ENCODE results near the gene MRPL10. TPM values are rescaled to one million over a fixed set of nuclear protein-coding genes. Genes with fewer than 3 reads are reported as not detected.
A peak's percentile ranks its signal among the peaks of the same experiment; 100 is the strongest.
"Not testable (repeated sequence)": the region's sequence is repeated elsewhere in the genome, so short reads cannot be mapped to it uniquely, and the experiment has no call there.

Gene MRPL10
- total RNA-seq, 1 donor from 2014 or later: 59.7 TPM

DNA sequence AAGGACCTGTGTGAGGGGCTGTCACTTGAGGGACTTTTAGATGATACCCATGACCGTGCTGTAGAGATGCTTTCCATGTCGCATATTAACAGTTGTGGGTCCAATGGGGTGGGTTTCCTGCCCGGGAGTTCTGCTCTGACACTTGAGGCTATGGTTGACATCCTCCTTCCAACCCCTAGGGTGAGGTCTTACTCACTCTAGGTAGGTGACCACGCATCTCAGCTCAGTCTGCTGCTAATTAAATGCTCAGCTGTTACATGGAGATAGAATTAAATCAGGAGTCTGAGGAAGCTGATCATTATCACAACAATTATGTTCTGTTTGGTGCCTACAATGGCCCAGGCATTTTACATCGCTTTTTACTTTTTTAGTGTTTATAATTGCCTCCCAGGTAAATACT is 49.9 kb downstream of the MRPL10 start:
- Histone ChIP-seq H3K36me3 (ENCODE audit: control insufficient read depth, insufficient read depth, low read length) (no peaks in the 10 kb centered on the region), H3K27me3 (ENCODE audit: control insufficient read depth, insufficient read depth, low read length) (peaks cover 38% of the 10 kb centered on the region)
- DNase-seq (ENCODE audit: low read depth): no peak

DNA sequence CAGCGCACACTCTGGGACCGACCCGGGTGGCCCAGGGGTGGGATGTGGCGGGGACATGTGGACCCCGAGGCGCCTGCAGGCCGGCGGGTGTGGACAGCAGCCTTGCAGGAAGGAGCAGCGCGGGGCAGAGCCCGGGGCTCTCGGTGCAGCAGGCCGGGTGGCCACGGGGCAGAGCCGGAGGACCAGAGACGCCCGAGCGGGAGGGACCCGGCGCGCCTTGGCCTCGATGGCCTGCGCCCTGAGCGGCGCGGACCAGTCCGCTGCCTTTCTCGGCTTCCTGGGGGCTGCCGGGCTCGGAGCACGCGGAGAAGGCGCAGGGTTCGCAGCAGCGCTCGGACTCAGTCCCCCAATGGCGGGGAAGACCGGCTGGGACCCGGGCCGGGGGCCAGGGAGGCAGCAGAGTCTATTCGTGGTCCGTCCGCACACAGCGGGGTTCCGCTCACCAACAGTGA is 53.1 kb downstream of the MRPL10 start:
- H3K27me3 ChIP-seq (ENCODE audit: control insufficient read depth, insufficient read depth, low read length): peaks cover 33% of the 10 kb centered on the region
- TF ChIP-seq, protein P1, sequence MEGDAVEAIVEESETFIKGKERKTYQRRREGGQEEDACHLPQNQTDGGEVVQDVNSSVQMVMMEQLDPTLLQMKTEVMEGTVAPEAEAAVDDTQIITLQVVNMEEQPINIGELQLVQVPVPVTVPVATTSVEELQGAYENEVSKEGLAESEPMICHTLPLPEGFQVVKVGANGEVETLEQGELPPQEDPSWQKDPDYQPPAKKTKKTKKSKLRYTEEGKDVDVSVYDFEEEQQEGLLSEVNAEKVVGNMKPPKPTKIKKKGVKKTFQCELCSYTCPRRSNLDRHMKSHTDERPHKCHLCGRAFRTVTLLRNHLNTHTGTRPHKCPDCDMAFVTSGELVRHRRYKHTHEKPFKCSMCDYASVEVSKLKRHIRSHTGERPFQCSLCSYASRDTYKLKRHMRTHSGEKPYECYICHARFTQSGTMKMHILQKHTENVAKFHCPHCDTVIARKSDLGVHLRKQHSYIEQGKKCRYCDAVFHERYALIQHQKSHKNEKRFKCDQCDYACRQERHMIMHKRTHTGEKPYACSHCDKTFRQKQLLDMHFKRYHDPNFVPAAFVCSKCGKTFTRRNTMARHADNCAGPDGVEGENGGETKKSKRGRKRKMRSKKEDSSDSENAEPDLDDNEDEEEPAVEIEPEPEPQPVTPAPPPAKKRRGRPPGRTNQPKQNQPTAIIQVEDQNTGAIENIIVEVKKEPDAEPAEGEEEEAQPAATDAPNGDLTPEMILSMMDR (IDR thresholded peaks at IDR 0.05; ENCODE audit: insufficient read depth, low read length, poor library complexity, severe bottlenecking): no peak
- H3K4me3 ChIP-seq (ENCODE audit: low read depth, low read length): no peak overlapping the region
- DNase-seq (ENCODE audit: low read depth): no peak
- no peaks in the 10 kb centered on the region for H3K36me3 ChIP-seq (ENCODE audit: control insufficient read depth, insufficient read depth, low read length)

More for the DNA sequence above, 49.9 kb downstream of the MRPL10 start:
- TF ChIP-seq, protein P1 (IDR thresholded peaks at IDR 0.05; ENCODE audit: insufficient read depth, low read length, poor library complexity, severe bottlenecking): no peak
- H3K4me3 ChIP-seq (ENCODE audit: low read depth, low read length): no peak overlapping the region

DNA sequence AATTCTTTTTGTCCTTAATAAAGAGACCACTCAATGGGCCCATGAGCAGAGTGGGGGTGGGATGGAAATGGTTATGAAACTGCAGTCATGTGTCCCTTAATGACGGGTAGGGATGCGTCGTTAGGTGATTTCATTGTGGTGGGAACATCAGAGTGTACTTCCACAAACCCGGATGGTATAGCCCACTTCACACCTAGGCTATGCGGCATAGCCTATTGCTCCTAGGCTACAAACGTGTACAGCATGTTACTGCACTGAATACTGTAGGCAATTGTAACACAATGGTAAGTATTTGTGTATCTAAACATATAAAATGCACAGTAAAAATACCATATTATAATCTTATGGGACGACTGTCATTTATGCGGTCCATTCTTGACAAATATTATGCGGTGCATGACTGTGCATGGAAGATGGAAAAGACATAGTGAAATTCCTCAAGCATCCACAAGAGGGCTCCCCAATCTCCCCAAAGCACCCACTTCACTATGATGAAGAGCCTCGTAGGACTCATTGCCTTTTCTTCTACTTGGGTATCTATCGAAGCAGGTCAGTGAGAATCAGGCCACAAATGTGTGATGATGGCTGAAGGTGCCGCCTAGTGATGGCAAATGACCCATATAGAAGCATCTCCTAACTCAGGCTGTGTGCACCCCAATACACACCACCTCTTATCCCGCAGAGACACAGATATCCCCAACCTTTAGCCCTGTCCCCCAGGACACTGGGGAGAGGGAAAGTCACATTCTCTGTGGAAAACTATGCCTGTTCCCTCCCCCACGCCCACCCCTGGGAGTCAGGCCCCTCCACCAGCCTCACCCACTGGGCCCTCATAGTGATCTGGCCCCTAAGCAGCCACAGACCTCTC is 54.8 kb downstream of the MRPL10 start:
- H3K27me3 ChIP-seq (ENCODE audit: control insufficient read depth, insufficient read depth, low read length): peaks cover 33% of the 10 kb centered on the region
- no peak for DNase-seq (ENCODE audit: low read depth)

DNA sequence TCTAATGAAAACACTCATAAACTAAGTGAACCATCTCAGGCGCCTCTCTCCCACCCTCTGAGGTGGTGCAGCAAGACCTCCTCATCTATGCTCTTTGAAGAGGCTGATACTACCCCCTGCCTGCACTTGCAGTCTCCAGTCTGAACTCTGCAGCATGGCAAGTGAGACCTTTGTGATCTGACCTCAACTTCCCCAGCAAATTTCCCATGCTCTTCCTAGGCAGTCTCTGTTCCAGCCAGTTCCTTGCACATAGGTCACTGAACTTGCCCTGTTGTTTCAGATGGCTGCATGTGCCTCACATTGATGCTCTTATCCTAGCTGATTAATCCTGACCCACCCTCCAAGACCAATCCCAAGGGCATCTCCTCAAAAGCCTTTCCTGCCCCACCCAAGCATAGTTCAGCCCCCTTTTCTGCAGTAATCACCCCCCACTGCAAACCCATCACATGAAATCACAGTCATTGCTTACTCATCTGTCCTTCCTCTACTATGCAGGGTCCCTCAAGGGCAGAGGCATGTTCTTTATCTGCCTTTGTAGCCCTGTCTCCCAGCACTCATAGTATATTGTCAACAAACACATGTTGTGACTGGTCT is 56.3 kb downstream of the MRPL10 start:
- no peak for DNase-seq (ENCODE audit: low read depth)
- H3K36me3 ChIP-seq (ENCODE audit: control insufficient read depth, insufficient read depth, low read length): no peaks in the 10 kb centered on the region
- H3K4me3 ChIP-seq (ENCODE audit: low read depth, low read length): no peak overlapping the region
- H3K27me3 ChIP-seq (ENCODE audit: control insufficient read depth, insufficient read depth, low read length): peaks cover 23% of the 10 kb centered on the region
- TF ChIP-seq, protein P1 (IDR thresholded peaks at IDR 0.05; ENCODE audit: insufficient read depth, low read length, poor library complexity, severe bottlenecking): no peak

More for the DNA sequence above, 54.8 kb downstream of the MRPL10 start:
- Histone ChIP-seq H3K4me3 (ENCODE audit: low read depth, low read length) (no peak overlapping the region), H3K36me3 (ENCODE audit: control insufficient read depth, insufficient read depth, low read length) (no peaks in the 10 kb centered on the region)
- TF ChIP-seq, protein P1 (IDR thresholded peaks at IDR 0.05; ENCODE audit: insufficient read depth, low read length, poor library complexity, severe bottlenecking): peak; percentile 70

DNA sequence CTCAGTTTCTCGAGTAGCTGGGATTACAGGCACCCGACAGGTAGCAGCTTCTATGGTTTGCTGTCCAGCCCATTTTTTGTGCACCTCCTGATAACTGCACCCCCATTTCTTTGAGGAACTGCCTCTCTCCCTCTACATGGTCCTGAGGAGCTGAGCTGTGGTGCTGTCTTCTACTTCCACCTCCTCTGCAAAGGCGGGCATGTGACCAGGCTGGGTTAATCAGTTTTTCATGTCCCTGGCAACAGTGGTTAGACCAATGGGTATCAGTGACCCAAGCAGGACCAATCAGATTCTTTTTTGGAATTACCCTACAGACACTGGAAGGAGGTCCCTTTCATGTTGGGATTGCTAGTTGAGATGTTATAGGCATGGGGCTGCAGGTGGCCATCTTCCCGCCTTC is 57.0 kb downstream of the MRPL10 start:
- TF ChIP-seq, protein P1 (IDR thresholded peaks at IDR 0.05; ENCODE audit: insufficient read depth, low read length, poor library complexity, severe bottlenecking): no peak
- no peak overlapping the region for H3K4me3 ChIP-seq (ENCODE audit: low read depth, low read length)
- H3K36me3 ChIP-seq (ENCODE audit: control insufficient read depth, insufficient read depth, low read length): no peaks in the 10 kb centered on the region
- peaks cover 21% of the 10 kb centered on the region for H3K27me3 ChIP-seq (ENCODE audit: control insufficient read depth, insufficient read depth, low read length)
- no peak for DNase-seq (ENCODE audit: low read depth)

DNA sequence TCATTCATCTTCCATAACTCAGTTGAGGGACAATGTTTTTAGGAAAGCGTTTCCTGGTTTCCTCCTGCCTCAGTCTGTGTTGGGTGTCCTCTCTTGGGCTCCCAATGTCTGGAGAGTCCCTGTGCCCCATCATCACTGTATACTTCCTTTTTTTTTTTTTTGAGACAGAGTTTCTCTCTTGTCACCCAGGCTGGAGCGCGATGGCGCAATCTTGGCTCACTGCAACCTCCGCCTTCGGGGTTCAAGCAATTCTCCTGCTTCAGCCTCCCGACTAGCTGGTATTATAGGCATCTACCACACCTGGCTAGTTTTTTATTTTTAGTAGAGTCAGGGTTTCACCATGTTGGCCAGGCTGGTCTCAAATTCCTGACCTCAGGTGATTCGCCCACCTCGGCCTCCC is 57.7 kb downstream of the MRPL10 start:
- DNase-seq (ENCODE audit: low read depth); H3K36me3 ChIP-seq (ENCODE audit: control insufficient read depth, insufficient read depth, low read length); H3K4me3 ChIP-seq (ENCODE audit: low read depth, low read length): not testable (repeated sequence)
- peaks cover 21% of the 10 kb centered on the region for H3K27me3 ChIP-seq (ENCODE audit: control insufficient read depth, insufficient read depth, low read length)
